Measurements from ENCODE around the gene SELENBP1.

SELENBP1 gene

GRCh38 chr1:151372058-151372934 is at the start of gene SELENBP1:
Gene SELENBP1 (minus strand): TSS chr1:151372705. CDS start chr1:151372641, 64 bp downstream.
- no peak within 1 kb of the TSS for H3K4me3 ChIP-seq (ENCODE audit: low read length)
- H3F3A ChIP-seq (ENCODE audit: control insufficient read depth, insufficient read depth), result no peaks in the 10 kb centered on the region
- H3K79me2 ChIP-seq (ENCODE audit: control insufficient read depth, low read length), result no peaks in the 10 kb centered on the region
- TF ChIP-seq CTCF (IDR thresholded peaks at IDR 0.05; ENCODE audit: low read depth, low read length, poor library complexity, severe bottlenecking) (no peak), EZH2phosphoT487 (IDR thresholded peaks at IDR 0.05; ENCODE audit: borderline replicate concordance, low read length) (no peak)
- no peaks in the 10 kb centered on the region for H3K9me2 ChIP-seq (replicated peaks; ENCODE audit: control insufficient read depth, low read length)
- H3K4me1 ChIP-seq (ENCODE audit: control insufficient read depth, low read length), result no peaks in the 10 kb centered on the region
- H3K36me3 ChIP-seq (ENCODE audit: control insufficient read depth, low read length), result no peaks in the 10 kb centered on the region
- H3K4me2 ChIP-seq (ENCODE audit: low read length), result no peak within 1 kb of the TSS
- H4K20me1 ChIP-seq (ENCODE audit: control insufficient read depth, insufficient read depth, low read depth, low read length), result no peaks in the 10 kb centered on the region
- no peaks in the 10 kb centered on the region for H3K9me3 ChIP-seq (ENCODE audit: control insufficient read depth, insufficient read depth, low read length)
- H3K27me3 ChIP-seq (ENCODE audit: control insufficient read depth, low read length), result no peaks in the 10 kb centered on the region
- no peak within 1 kb of the TSS for H3K27ac ChIP-seq (ENCODE audit: low read depth, low read length)

- no peaks in the 10 kb centered on the region for H3K9me3 ChIP-seq (ENCODE audit: control insufficient read depth, insufficient read depth, low read length)
- H3K4me3 ChIP-seq (ENCODE audit: low read length), result no peak overlapping the region
- H3K9me2 ChIP-seq (replicated peaks; ENCODE audit: control insufficient read depth, low read length), result no peaks in the 10 kb centered on the region
- H3K4me1 ChIP-seq (ENCODE audit: control insufficient read depth, low read length), result no peaks in the 10 kb centered on the region
- H3K27me3 ChIP-seq (ENCODE audit: control insufficient read depth, low read length), result no peaks in the 10 kb centered on the region
- H3K36me3 ChIP-seq (ENCODE audit: control insufficient read depth, low read length), result peaks cover 82% of the 10 kb centered on the region
- H3F3A ChIP-seq (ENCODE audit: control insufficient read depth, insufficient read depth), result 0 out of 2 replicates have a peak, but pooled peaks cover 3% of the 10 kb centered on the region
- no peaks in the 10 kb centered on the region for H3K79me2 ChIP-seq (ENCODE audit: control insufficient read depth, low read length)
- no peak for TF ChIP-seq CTCF (IDR thresholded peaks at IDR 0.05; ENCODE audit: low read depth, low read length, poor library complexity, severe bottlenecking)
- no peak for TF ChIP-seq EZH2phosphoT487 (IDR thresholded peaks at IDR 0.05; ENCODE audit: borderline replicate concordance, low read length)
- no peak overlapping the region for H3K27ac ChIP-seq (ENCODE audit: low read depth, low read length)
- H4K20me1 ChIP-seq (ENCODE audit: control insufficient read depth, insufficient read depth, low read depth, low read length), result no peaks in the 10 kb centered on the region
- no peak overlapping the region for H3K4me2 ChIP-seq (ENCODE audit: low read length)
These were observed 47.3 kb upstream of the SELENBP1 start for GRCh38 chr1:151419819-151420218.

GRCh38 chr1:151418081-151418480 is 45.6 kb upstream of the SELENBP1 start:
- H3F3A ChIP-seq (ENCODE audit: control insufficient read depth, insufficient read depth), result 0 out of 2 replicates have a peak, but pooled peaks cover 3% of the 10 kb centered on the region
- H3K27ac ChIP-seq (ENCODE audit: low read depth, low read length), result no peak overlapping the region
- H3K36me3 ChIP-seq (ENCODE audit: control insufficient read depth, low read length), result peaks cover 79% of the 10 kb centered on the region
- H3K4me3 ChIP-seq (ENCODE audit: low read length), result no peak overlapping the region
- H3K9me3 ChIP-seq (ENCODE audit: control insufficient read depth, insufficient read depth, low read length), result no peaks in the 10 kb centered on the region
- no peak overlapping the region for H3K4me2 ChIP-seq (ENCODE audit: low read length)
- TF ChIP-seq EZH2phosphoT487 (IDR thresholded peaks at IDR 0.05; ENCODE audit: borderline replicate concordance, low read length) (no peak), CTCF (IDR thresholded peaks at IDR 0.05; ENCODE audit: low read depth, low read length, poor library complexity, severe bottlenecking) (no peak)
- H4K20me1 ChIP-seq (ENCODE audit: control insufficient read depth, insufficient read depth, low read depth, low read length), result no peaks in the 10 kb centered on the region
- H3K9me2 ChIP-seq (replicated peaks; ENCODE audit: control insufficient read depth, low read length), result no peaks in the 10 kb centered on the region
- no peaks in the 10 kb centered on the region for H3K4me1 ChIP-seq (ENCODE audit: control insufficient read depth, low read length)
- H3K27me3 ChIP-seq (ENCODE audit: control insufficient read depth, low read length), result no peaks in the 10 kb centered on the region
- H3K79me2 ChIP-seq (ENCODE audit: control insufficient read depth, low read length), result no peaks in the 10 kb centered on the region

Data from DOHH2 (cell line).